NCI-H2107 treated with DMSO at 0.1 percent for 48 hours (cell line): ENCODE data around the gene SMARCB1.
A peak's percentile ranks its signal among the peaks of the same experiment; 100 is the strongest.
"Not testable (repeated sequence)": the region's sequence is repeated elsewhere in the genome, so short reads cannot be mapped to it uniquely, and the experiment has no call there.

Experiments used
- DNase-seq: peaks from one replicate; lab custom pipeline; 2025; ENCODE audit not compliant: unreplicated experiment; lab: John Stamatoyannopoulos, UW

Gene SMARCB1

DNA sequence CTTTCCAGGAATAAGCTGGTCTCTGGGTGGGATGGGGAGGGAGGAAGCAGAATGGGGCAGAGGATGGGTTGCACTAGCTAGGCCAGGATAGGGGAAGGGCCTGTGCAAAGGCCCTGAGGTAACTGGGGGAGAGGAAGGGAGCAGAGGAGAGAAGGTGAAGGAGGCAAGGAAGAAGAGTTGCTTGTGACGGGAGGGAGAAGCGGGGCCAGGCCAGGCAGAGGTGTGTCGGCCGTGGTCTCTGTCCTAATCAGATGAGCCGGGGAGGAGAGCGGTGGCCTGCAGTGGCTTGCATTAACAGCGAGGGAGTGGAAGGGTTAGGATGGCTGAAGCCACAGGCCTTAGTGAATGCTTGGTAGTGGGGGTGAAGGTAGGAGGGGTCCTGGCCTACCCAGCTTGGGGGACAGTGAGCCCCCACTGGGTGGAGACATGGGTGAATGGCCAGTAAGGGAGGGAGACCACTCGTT lies 58.0 kb downstream of the SMARCB1 start:
- no peak for DNase-seq

DNA sequence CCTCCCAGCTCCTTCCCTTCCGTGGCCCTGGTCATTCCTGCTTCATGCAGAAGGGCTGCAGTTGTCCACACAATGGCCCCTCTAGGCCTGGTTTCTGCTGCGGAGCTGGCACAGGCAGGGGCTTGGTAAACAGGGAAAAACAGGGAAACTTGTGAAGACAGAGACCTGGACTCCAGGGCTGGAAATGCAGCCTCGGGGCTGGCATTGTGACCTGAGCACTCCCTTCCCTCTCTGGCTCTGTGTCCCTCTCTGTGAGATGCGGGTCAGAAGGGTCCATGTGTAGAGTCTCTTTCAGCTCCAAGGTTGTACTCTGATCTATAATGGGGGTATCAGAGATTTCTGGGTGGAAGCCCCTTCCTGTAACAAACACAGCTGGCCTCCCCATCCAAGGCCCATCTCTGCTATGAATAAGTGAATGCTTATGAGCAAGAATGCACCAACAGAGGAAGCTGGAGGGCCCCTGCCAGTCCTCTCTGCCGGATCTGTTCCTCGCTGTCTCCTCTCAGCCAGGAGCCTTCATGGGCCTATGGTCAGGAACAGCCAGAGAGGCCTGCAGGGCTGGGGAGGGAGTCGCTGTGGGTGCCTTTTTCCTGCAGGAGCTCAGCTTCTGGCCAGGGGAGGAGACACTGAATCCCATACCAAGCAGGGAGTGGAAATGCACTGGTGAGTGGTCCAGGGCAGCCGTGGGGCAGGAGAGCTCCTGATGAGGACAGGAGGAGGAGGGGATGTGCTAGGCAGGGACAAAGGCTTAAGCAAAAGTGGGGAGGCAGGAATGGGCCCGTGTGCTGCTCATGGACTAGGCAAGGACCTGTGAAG lies 58.7 kb downstream of the SMARCB1 start:
- DNase-seq = no peak

- no peak for DNase-seq
Observed at GRCh38 chr22:23846081-23846469, 59.3 kb downstream of the SMARCB1 start.

GRCh38 chr22:23847310-23847920 lies 60.6 kb downstream of the SMARCB1 start:
- DNase-seq = no peak

GRCh38 chr22:23847991-23848864 lies 61.5 kb downstream of the SMARCB1 start:
- DNase-seq = no peak

- DNase-seq = peak; percentile 28
Observed at GRCh38 chr22:23849009-23850006, 62.5 kb downstream of the SMARCB1 start.

DNA sequence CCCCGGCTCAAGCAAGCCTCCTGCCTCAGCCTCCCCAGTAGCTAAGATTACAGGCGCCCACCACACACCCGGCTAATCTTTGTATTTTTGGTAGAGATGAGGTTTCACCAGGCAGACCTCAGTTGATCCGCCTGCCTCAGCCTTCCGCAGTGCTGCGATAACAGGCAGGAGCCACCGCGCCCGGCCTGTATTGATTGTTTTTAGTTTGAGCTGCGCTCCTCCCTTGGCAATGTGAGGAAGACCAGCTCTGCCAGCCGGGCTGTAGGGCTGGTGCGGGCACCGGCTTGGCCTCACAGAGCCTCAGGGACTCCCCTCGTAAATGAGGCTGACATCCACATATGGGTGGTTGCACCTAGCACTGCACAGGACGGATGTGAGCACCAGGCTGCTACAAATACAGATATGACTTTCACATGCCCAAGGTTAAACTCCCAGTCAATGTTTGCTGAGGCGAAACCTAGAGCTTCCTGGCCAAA lies 63.4 kb downstream of the SMARCB1 start:
- DNase-seq = no peak

DNA sequence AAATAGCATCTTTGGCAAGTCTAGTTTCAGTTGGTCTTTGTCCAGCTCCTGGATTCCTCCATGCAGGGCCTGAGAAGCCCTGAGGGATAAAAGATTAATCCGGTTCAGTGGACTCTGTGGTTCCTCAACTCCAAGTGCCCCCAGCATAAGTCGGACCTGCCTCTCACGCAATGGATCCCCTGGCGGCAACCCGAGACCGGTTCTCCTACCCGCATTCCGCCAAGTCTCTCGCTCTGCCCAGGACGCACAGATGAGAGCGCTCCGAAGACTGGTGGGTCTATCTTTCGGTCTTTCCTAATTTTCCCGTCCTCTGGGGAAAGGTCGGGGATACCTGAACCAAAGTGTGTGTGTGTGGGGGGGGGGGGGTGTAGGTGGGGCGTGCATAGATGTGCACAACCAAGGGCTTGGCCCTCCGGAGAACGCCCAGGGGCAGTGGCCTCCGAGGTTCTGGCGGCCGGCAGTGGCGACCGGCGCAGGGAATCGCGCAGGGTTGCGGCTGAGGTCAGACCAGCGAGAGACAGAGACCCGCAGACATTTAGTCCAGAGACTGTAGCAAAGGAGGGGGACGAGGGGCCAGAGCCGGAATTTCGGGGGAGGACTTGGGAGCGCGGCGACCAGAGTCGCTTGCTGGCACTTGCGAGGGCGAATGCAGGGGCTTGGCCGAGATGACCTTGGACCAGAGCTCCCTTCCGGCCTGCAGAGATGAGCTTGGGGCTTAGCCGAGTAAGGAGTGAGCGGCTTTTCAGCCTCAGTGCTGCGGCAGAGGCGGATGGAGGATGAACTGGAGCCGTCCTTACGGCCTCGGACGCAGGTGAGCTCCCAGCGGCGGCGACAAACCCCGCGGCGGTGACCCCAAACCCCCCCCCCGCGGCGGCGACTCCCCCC lies 70.2 kb downstream of the SMARCB1 start:
- DNase-seq = no peak

GRCh38 chr22:23857606-23858483 lies 71.1 kb downstream of the SMARCB1 start, which contains the start of gene SLC2A11:
Gene SLC2A11, plus strand, starts transcription at chr22:23857875. Its CDS starts 125 bp downstream, at chr22:23858000.
- DNase-seq = peak; percentile 79

- no peak for DNase-seq
Observed at GRCh38 chr22:23858484-23858815, 71.7 kb downstream of the SMARCB1 start.

DNA sequence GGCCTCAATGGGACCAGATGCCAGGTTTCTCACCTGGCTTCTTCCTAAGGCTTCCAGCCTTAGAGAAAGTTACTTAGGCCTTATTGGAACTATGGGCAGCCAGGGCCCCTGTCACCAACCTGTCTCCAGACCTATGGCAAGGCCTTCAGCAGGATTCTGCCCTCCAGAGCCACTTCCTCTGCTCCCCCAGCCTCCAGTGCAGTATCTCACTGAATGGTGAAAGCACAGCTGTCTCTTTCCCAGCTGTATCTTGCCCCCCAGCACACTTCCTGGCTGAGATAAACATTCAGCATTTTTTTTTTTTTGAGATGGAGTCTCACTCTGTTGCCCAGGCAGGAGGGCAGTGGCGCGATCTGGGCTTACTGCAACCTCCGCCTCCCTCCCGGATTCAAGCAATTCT lies 72.4 kb downstream of the SMARCB1 start:
- no peak for DNase-seq

GRCh38 chr22:23860187-23860586 lies 73.4 kb downstream of the SMARCB1 start:
- not testable (repeated sequence) for DNase-seq

DNA sequence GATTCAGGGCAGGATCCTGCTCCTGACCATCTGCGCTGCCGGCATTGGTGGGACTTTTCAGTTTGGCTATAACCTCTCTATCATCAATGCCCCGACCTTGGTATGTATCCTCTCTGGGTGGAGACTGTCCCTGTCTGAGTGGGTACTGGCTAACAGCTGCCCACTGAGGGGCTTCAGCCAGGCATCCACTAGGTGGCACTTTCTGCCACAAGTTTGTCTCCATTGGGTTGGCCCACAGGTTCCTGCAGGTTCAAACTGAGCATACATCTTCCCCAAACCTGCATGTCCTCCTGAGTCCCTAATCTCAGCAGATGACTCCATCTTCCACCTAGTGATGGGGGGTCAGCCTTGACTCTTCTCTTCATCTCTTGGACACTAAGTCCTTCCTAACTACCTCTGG lies 75.3 kb downstream of the SMARCB1 start:
- DNase-seq = peak; percentile 31

GRCh38 chr22:23864499-23865154 lies 77.9 kb downstream of the SMARCB1 start:
- not testable (repeated sequence) for DNase-seq

GRCh38 chr22:23868580-23868979 lies 81.8 kb downstream of the SMARCB1 start:
- no peak for DNase-seq

DNA sequence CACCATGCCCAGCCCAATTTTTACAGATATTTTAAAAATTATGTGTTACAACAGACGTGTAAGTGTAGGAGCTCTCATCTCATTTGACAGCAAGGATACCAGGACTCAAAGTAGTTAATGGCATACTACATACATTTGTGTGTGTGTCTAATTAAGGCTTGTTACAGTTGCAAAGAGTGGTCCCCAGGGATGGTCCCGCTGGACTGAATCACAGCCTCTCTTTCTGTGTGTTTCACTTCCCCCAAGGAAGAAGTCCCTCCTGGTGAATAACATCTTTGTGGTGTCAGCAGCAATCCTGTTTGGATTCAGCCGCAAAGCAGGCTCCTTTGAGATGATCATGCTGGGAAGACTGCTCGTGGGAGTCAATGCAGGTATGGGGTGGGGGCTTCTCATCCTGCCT lies 88.1 kb downstream of the SMARCB1 start:
- DNase-seq = no peak

DNA sequence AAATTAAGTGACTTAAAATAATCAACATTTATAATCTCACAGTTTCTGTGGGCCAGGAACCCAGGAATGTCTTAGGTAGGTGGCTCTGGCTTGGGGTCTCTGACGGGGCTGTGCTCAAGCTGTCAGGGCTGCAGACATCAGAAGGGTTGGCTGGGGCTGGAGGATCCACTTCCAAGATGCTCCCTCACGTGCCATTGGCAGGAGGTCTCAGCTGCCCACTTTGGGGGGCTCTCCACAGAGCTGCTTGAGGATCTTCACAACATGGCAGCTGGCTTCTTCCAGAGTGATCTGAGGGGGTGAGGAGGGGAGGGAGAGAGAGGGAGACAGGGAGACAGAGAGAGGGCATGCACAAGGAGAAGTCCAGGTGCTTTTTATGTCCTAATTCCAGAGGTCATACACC lies 89.0 kb downstream of the SMARCB1 start:
- no peak for DNase-seq

GRCh38 chr22:23877566-23877965 lies 90.8 kb downstream of the SMARCB1 start:
- DNase-seq = no peak
